IMR-90 (cell line): ENCODE data around the gene KCNMA1. TPM values are rescaled to one million over a fixed set of nuclear protein-coding genes. Genes with fewer than 3 reads are reported as not detected.

Source experiments
- ATAC-seq: fragments of 200-7000 bp; cut with Tn5 transposase; 2 replicates; pipeline ENCODE4 v1.9.1; 2020; ENCODE audit warnings: low read depth, mild to moderate bottlenecking, moderate library complexity
- BruUV-seq: library from RNA; stranded (reverse); fragments of 400-500 nt; replicated peaks from 2 replicates; lab custom pipeline; 2021; lab: Mats Ljungman, UMichigan
- CTCF ChIA-PET: fragments of 300-600 bp; formaldehyde crosslinking; extraction: SDS; loops from one replicate; lab custom pipeline; 2021; ENCODE audit warnings: antibody characterized with exemption; lab: Yijun Ruan, JAX
- POLR2A ChIA-PET: fragments of 300-600 bp; sonication (Branson Sonifier 250); formaldehyde crosslinking; loops from one replicate; lab custom pipeline; 2022; ENCODE audit warnings: antibody characterized with exemption; ENCODE audit not compliant: unreplicated experiment; lab: Charles Lee
- DNase-seq: peaks from one replicate; pipeline ENCODE4 v3.0.0; 2013
- H2AFZ ChIP-seq: replicated peaks from 2 replicates; pipeline ENCODE3; 2013; ENCODE audit warnings: low read length, mild to moderate bottlenecking; ENCODE audit not compliant: poor library complexity
- H2AK5ac ChIP-seq: 2 replicates; pipeline ENCODE4 v1.6.1; 2013; ENCODE audit warnings: low read depth, low read length, inconsistent platforms
- H2AK9ac ChIP-seq: replicated peaks from 2 replicates; pipeline ENCODE3; 2013; ENCODE audit warnings: mild to moderate bottlenecking, low read depth, low read length, moderate library complexity; ENCODE audit not compliant: poor library complexity
- H2BK120ac ChIP-seq: 2 replicates; pipeline ENCODE4 v1.6.1; 2013; ENCODE audit warnings: low read depth, low read length, inconsistent platforms
- H2BK15ac ChIP-seq: 3 replicates; pipeline ENCODE4 v1.6.1; 2013; ENCODE audit warnings: low read depth, low read length, inconsistent platforms
- H2BK20ac ChIP-seq: 2 replicates; pipeline ENCODE4 v1.6.1; 2013; ENCODE audit warnings: low read depth, mild to moderate bottlenecking, inconsistent platforms, low read length, moderate library complexity
- H2BK5ac ChIP-seq: 2 replicates; pipeline ENCODE4 v1.6.1; 2013; ENCODE audit warnings: mild to moderate bottlenecking, low read depth, low read length, inconsistent platforms; ENCODE audit not compliant: poor library complexity, severe bottlenecking
- H3K14ac ChIP-seq: replicated peaks from 2 replicates; pipeline ENCODE4 v1.6.1; 2013; ENCODE audit warnings: low read depth, low read length, inconsistent platforms
- H3K18ac ChIP-seq: 2 replicates; pipeline ENCODE4 v1.6.1; 2013; ENCODE audit warnings: low read depth, low read length, control low read depth
- H3K23ac ChIP-seq: 2 replicates; pipeline ENCODE4 v1.6.1; 2013; ENCODE audit warnings: low read depth, low read length, inconsistent platforms
- H3K27ac ChIP-seq: 2 replicates; pipeline ENCODE4 v1.5.1; 2013; ENCODE audit warnings: mild to moderate bottlenecking, control low read depth, low read length; ENCODE audit not compliant: insufficient read depth
- H3K27me3 ChIP-seq: 2 replicates; pipeline ENCODE4 v1.6.1; 2013; ENCODE audit warnings: low read length; ENCODE audit not compliant: control insufficient read depth, insufficient read depth
- H3K36me3 ChIP-seq: 2 replicates; pipeline ENCODE4 v1.6.1; 2013; ENCODE audit warnings: low read length, mixed read lengths; ENCODE audit not compliant: control insufficient read depth, insufficient read depth
- H3K4ac ChIP-seq: 2 replicates; pipeline ENCODE4 v1.6.1; 2013; ENCODE audit warnings: low read depth, low read length, inconsistent platforms
- H3K4me1 ChIP-seq: 2 replicates; pipeline ENCODE4 v1.6.1; 2013; ENCODE audit warnings: low read length, mixed read lengths; ENCODE audit not compliant: control insufficient read depth, insufficient read depth
- H3K4me2 ChIP-seq: 2 replicates; pipeline ENCODE4 v1.6.1; 2013; ENCODE audit warnings: low read depth, mild to moderate bottlenecking, control low read depth, low read length, moderate library complexity
- H3K4me3 ChIP-seq: 2 replicates; pipeline ENCODE4 v1.5.1; 2013; ENCODE audit warnings: low read depth, mild to moderate bottlenecking, control low read depth, low read length, moderate library complexity; ENCODE audit not compliant: insufficient read depth
- H3K56ac ChIP-seq: 2 replicates; pipeline ENCODE4 v1.6.1; 2013; ENCODE audit warnings: low read length, inconsistent platforms; ENCODE audit not compliant: insufficient read depth; ENCODE audit errors: extremely low read depth
- H3K79me1 ChIP-seq, 2 experiments: 2 replicates each; pipeline ENCODE4 v1.6.1; 2013; ENCODE audit warnings: low read length in 2 of 2, inconsistent platforms in 1 of 2, low read depth in 1 of 2
- H3K9ac ChIP-seq: 2 replicates; pipeline ENCODE4 v1.6.1; 2013; ENCODE audit warnings: low read depth, low read length, control low read depth
- H3K9me1 ChIP-seq: 2 replicates; pipeline ENCODE4 v1.6.1; 2013; ENCODE audit warnings: low read length, inconsistent platforms; ENCODE audit not compliant: insufficient read depth
- H3K9me3 ChIP-seq: 2 replicates; pipeline ENCODE4 v1.6.1; 2013; ENCODE audit warnings: low read length; ENCODE audit not compliant: control insufficient read depth, insufficient read depth
- H4K20me1 ChIP-seq: 2 replicates; pipeline ENCODE4 v1.6.1; 2013; ENCODE audit warnings: low read length, inconsistent platforms; ENCODE audit not compliant: insufficient read depth
- H4K5ac ChIP-seq: 2 replicates; pipeline ENCODE4 v1.6.1; 2013; ENCODE audit warnings: mild to moderate bottlenecking, low read depth, low read length, control low read depth
- H4K8ac ChIP-seq, 2 experiments: 2 replicates each; pipeline ENCODE4 v1.6.1; 2013; ENCODE audit warnings: low read depth in 2 of 2, low read length in 2 of 2, control low read depth in 1 of 2, inconsistent platforms in 1 of 2
- H4K91ac ChIP-seq: 2 replicates; pipeline ENCODE4 v1.6.1; 2013; ENCODE audit warnings: low read depth, low read length, inconsistent platforms; ENCODE audit not compliant: insufficient read depth
- BHLHE40 ChIP-seq: fragments of 150-350 bp; IDR thresholded peaks from 2 replicates; pipeline ENCODE4 v1.6.1; 2016; ENCODE audit warnings: mild to moderate bottlenecking, low read depth, low read length
- CEBPB ChIP-seq: IDR thresholded peaks from 2 replicates; pipeline ENCODE4 v1.6.1; 2012; ENCODE audit warnings: low read depth, low read length, improper control_type of control experiment
- CHD1 ChIP-seq: IDR thresholded peaks from 2 replicates; pipeline ENCODE4 v1.6.1; 2012; ENCODE audit warnings: low read depth, low read length, improper control_type of control experiment
- CTCF ChIP-seq: conservative IDR thresholded peaks from 2 replicates; pipeline ENCODE4 v1.5.1; 2012; ENCODE audit warnings: mild to moderate bottlenecking, low read depth, low read length, improper control_type of control experiment
- ELK1 ChIP-seq: fragments of 150-350 bp; IDR thresholded peaks from 2 replicates; pipeline ENCODE4 v1.6.1; 2016; ENCODE audit warnings: low read depth, mild to moderate bottlenecking, low read length, moderate library complexity, borderline replicate concordance
- FOS ChIP-seq: fragments of 150-350 bp; IDR thresholded peaks from 2 replicates; pipeline ENCODE4 v1.6.1; 2016; ENCODE audit warnings: low read depth, low read length
- MAFK ChIP-seq: IDR thresholded peaks from 2 replicates; pipeline ENCODE4 v1.6.1; 2012; ENCODE audit warnings: low read depth, low read length, improper control_type of control experiment
- MXI1 ChIP-seq: IDR thresholded peaks from 2 replicates; pipeline ENCODE4 v1.6.1; 2012; ENCODE audit warnings: low read depth, mild to moderate bottlenecking, low read length, moderate library complexity, borderline replicate concordance
- NFE2L2 ChIP-seq: fragments of 150-350 bp; IDR thresholded peaks from 2 replicates; pipeline ENCODE4 v1.6.1; 2016; ENCODE audit warnings: low read depth, mild to moderate bottlenecking, low read length
- POLR2A ChIP-seq: IDR thresholded peaks from 2 replicates; pipeline ENCODE4 v1.6.1; 2012; ENCODE audit warnings: mild to moderate bottlenecking, low read depth, low read length
- RAD21 ChIP-seq: IDR thresholded peaks from 2 replicates; pipeline ENCODE4 v1.6.1; 2012; ENCODE audit warnings: low read length, improper control_type of control experiment
- RFX5 ChIP-seq: IDR thresholded peaks from 2 replicates; pipeline ENCODE4 v1.8.0; 2012; ENCODE audit warnings: low read depth, mild to moderate bottlenecking, low read length, moderate library complexity
- SMC3 ChIP-seq: fragments of 150-350 bp; IDR thresholded peaks from 2 replicates; pipeline ENCODE4 v1.6.1; 2016; ENCODE audit warnings: low read depth, mild to moderate bottlenecking, antibody characterized with exemption, low read length, moderate library complexity
- USF2 ChIP-seq: fragments of 150-350 bp; IDR thresholded peaks from 2 replicates; pipeline ENCODE4 v1.6.1; 2017; ENCODE audit warnings: mild to moderate bottlenecking, antibody characterized with exemption, low read length, low read depth
- WGBS, 2 experiments: methylation state at CpG; one replicate each; pipeline versions ENCODE4 v1.1.5 to v1.1.7; 2013; ENCODE audit warnings: missing lambda C conversion rate in 2 of 2; ENCODE audit not compliant: insufficient read length in 1 of 2; ENCODE audit errors: extremely low coverage in 2 of 2; 5-methylcytosine and 5-hydroxymethylcytosine counted together
- dilution Hi-C: fragments of 300-500 bp; cut with HindIII; formaldehyde crosslinking; loops from one replicate; pipeline ENCODE4 v1.14.3; 2018; ENCODE audit warnings: low sequenced_read_pairs; ENCODE audit not compliant: unreplicated experiment
- in situ Hi-C: fragments of 300-500 bp; cut with MboI; formaldehyde crosslinking; loops from 3 replicates; pipeline ENCODE4 v1.14.3; 2019; ENCODE audit warnings: low sequenced_read_pairs, inconsistent platforms, mixed read lengths
- intact Hi-C: fragments of 100-400 bp; cut with micrococcal nuclease; formaldehyde crosslinking; loops from 2 replicates; pipeline ENCODE4 v1.10.0; 2022
- polyA plus RNA-seq, 3 experiments: library from polyadenylated mRNA; depleted of rRNA; stranded (reverse); fragments of >200 nt; gene quantifications; 2 replicates each; pipeline ENCODE4 v1.2.3, GENCODE V29; 2012; ENCODE audit warnings: low replicate concordance in 1 of 3
- total RNA-seq: library from RNA; depleted of rRNA; stranded (reverse); fragments of >200 nt; gene quantifications from 2 replicates; pipeline ENCODE4 v1.2.3, GENCODE V29; 2012

Gene KCNMA1
- total and polyA plus RNA-seq, 2 of the 4 experiments (the other 2 are of a cell fraction), result 25.6 to 29.6 TPM

GRCh38 chr10:77201135-77202106 is 436.2 kb downstream of the KCNMA1 start:
- Histone ChIP-seq H4K20me1 (no peaks in the 10 kb centered on the region), H3K9me3 (no peaks in the 10 kb centered on the region), H2AK5ac (peak overlapping the region; percentile 41; the same call in 1 of the 2 replicates), H2BK15ac (0 out of 3 replicates have a peak overlapping the region, but pooled peaks have one; percentile 5), H3K4me3 (no peak overlapping the region), H3K4me1 (no peaks in the 10 kb centered on the region; the same call in 1 of the 2 replicates), H3K27me3 (no peaks in the 10 kb centered on the region), H2AK9ac (no peak overlapping the region), H2AFZ (peak overlapping the region; percentile 51), H4K91ac (peak overlapping the region; percentile 37; the same call in 1 of the 2 replicates), H4K5ac (no peak overlapping the region), H3K9ac (no peak overlapping the region), H3K56ac (no peak overlapping the region), H3K4me2 (no peak overlapping the region), H2BK120ac (peak overlapping the region; percentile 2; the same call in 1 of the 2 replicates), H3K4ac (no peak overlapping the region), H3K18ac (no peak overlapping the region), H3K23ac (no peak overlapping the region), H3K9me1 (no peaks in the 10 kb centered on the region), H4K8ac (peak overlapping the region in 1 of 2 experiments; percentile 37; a peak in 1 of 4 replicates), H3K36me3 (no peaks in the 10 kb centered on the region), H2BK20ac (peak overlapping the region; percentile 15; the same call in 1 of the 2 replicates), H3K27ac (no peak overlapping the region), H3K79me1 (no peaks in the 10 kb centered on the region), H2BK5ac (no peak overlapping the region), H3K14ac (peak overlapping the region; percentile 3)
- DNase-seq (peak; percentile 72), ATAC-seq (peak; percentile 85)
- no TSS peak for BruUV-seq
- dilution Hi-C loops, result no loop called here
- CTCF ChIA-PET, result no interaction called here
- intact Hi-C loops, result no loop called here
- in situ Hi-C loops, result no loop called here
- WGBS, 2 experiments, result 100% methylated on average over 3 of the region's 7 CpGs; no CpG with 5 or more reads in 1 of the 2 experiments
- POLR2A ChIA-PET, result no interaction called here
- TF ChIP-seq ELK1 (no peak), CEBPB (no peak), CTCF (no peak), RAD21 (no peak), USF2 (no peak), CHD1 (no peak), BHLHE40 (no peak), MXI1 (no peak), FOS (no peak), NFE2L2 (no peak), SMC3 (no peak), POLR2A (no peak), MAFK (no peak), RFX5 (no peak)
